HTERT RPE-1 (cell line): Measurements from ENCODE around the gene GORASP1.

Experiments
- in situ Hi-C: fragments of 300-500 bp; cut with MboI; formaldehyde crosslinking; loops from 4 replicates; pipeline ENCODE4 v1.14.3; 2020; ENCODE audit warnings: low sequenced_read_pairs

The GORASP1 gene

GRCh38 chr3:39141171-39141995 lies 34.0 kb upstream of the GORASP1 start:
- in situ Hi-C loops, result no loop called here

GRCh38 chr3:39140341-39140971 lies 33.0 kb upstream of the GORASP1 start:
- in situ Hi-C loops, result no loop called here

GRCh38 chr3:39139442-39139841 lies 32.0 kb upstream of the GORASP1 start:
- in situ Hi-C loops, result no loop called here

- in situ Hi-C loops, result no loop called here
Measured at GRCh38 chr3:39138804-39139415, 31.5 kb upstream of the GORASP1 start.

- in situ Hi-C loops, result no loop called here
Measured at GRCh38 chr3:39137991-39138803, 30.8 kb upstream of the GORASP1 start.

GRCh38 chr3:39137435-39137936 lies 30.1 kb upstream of the GORASP1 start:
- in situ Hi-C loops, result no loop called here

GRCh38 chr3:39136533-39137434 lies 29.4 kb upstream of the GORASP1 start:
- in situ Hi-C loops, result no loop called here

- in situ Hi-C loops, result no loop called here
Measured at GRCh38 chr3:39135170-39135805, 27.9 kb upstream of the GORASP1 start.

- in situ Hi-C loops, result no loop called here
Measured at GRCh38 chr3:39134305-39134704, 26.9 kb upstream of the GORASP1 start.

- in situ Hi-C loops, result no loop called here
Measured at GRCh38 chr3:39133822-39134221, 26.4 kb upstream of the GORASP1 start.

GRCh38 chr3:39133093-39133490 lies 25.7 kb upstream of the GORASP1 start:
- in situ Hi-C loops, result no loop called here

- in situ Hi-C loops, result no loop called here
Measured at GRCh38 chr3:39132096-39133092, 25.0 kb upstream of the GORASP1 start.

- in situ Hi-C loops, result no loop called here
Measured at GRCh38 chr3:39130693-39131265, 23.4 kb upstream of the GORASP1 start.

GRCh38 chr3:39130026-39130425 lies 22.6 kb upstream of the GORASP1 start:
- in situ Hi-C loops, result no loop called here

GRCh38 chr3:39128951-39129350 lies 21.5 kb upstream of the GORASP1 start:
- in situ Hi-C loops, result no loop called here

- in situ Hi-C loops, result no loop called here
Measured at GRCh38 chr3:39127908-39128304, 20.5 kb upstream of the GORASP1 start.

GRCh38 chr3:39127269-39127907 lies 20.0 kb upstream of the GORASP1 start:
- in situ Hi-C loops, result no loop called here
